LNCaP clone FGC (cell line): Measurements from ENCODE around the gene UST.

Experiments used
- DNase-seq: peaks from one replicate; pipeline ENCODE4 v3.0.0-alpha.2; 2011; ENCODE audit warnings: low read depth
- H3K4me3 ChIP-seq: 2 replicates; pipeline ENCODE4 v1.5.1; 2011; ENCODE audit warnings: mild to moderate bottlenecking, low read depth, low read length, control low read depth
- CTCF ChIP-seq: IDR thresholded peaks from 2 replicates; pipeline ENCODE4 v1.5.1; 2012; ENCODE audit warnings: mild to moderate bottlenecking; ENCODE audit not compliant: control insufficient read depth, insufficient read depth; ENCODE audit errors: extremely low read depth

UST gene

GRCh38 chr6:149065121-149065520 is 318.3 kb downstream of the UST start:
- no peak for TF ChIP-seq CTCF
- DNase-seq = no peak
- no peak overlapping the region for H3K4me3 ChIP-seq

GRCh38 chr6:149065658-149066556 is 319.1 kb downstream of the UST start:
- no peak overlapping the region for H3K4me3 ChIP-seq
- TF ChIP-seq CTCF = no peak
- no peak for DNase-seq

GRCh38 chr6:149071997-149072396 is 325.2 kb downstream of the UST start:
- DNase-seq = no peak
- no peak for TF ChIP-seq CTCF
- H3K4me3 ChIP-seq = no peak overlapping the region

- H3K4me3 ChIP-seq = no peak overlapping the region
- no peak for DNase-seq
- no peak for TF ChIP-seq CTCF
Measured at GRCh38 chr6:149074832-149075258, 328.0 kb downstream of the UST start.

- DNase-seq = no peak
- no peak overlapping the region for H3K4me3 ChIP-seq
- no peak for TF ChIP-seq CTCF
Measured at GRCh38 chr6:149075616-149076354, 329.0 kb downstream of the UST start.

- no peak for TF ChIP-seq CTCF
- H3K4me3 ChIP-seq = no peak overlapping the region
- no peak for DNase-seq
Measured at GRCh38 chr6:149076355-149076734, 329.5 kb downstream of the UST start.
